ENCODE data around the gene THBS1.

- TF ChIP-seq, protein P1, sequence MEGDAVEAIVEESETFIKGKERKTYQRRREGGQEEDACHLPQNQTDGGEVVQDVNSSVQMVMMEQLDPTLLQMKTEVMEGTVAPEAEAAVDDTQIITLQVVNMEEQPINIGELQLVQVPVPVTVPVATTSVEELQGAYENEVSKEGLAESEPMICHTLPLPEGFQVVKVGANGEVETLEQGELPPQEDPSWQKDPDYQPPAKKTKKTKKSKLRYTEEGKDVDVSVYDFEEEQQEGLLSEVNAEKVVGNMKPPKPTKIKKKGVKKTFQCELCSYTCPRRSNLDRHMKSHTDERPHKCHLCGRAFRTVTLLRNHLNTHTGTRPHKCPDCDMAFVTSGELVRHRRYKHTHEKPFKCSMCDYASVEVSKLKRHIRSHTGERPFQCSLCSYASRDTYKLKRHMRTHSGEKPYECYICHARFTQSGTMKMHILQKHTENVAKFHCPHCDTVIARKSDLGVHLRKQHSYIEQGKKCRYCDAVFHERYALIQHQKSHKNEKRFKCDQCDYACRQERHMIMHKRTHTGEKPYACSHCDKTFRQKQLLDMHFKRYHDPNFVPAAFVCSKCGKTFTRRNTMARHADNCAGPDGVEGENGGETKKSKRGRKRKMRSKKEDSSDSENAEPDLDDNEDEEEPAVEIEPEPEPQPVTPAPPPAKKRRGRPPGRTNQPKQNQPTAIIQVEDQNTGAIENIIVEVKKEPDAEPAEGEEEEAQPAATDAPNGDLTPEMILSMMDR (IDR thresholded peaks at IDR 0.05), result no peak
- no peak for TF ChIP-seq POLR2A (IDR thresholded peaks at IDR 0.05)
Observed at GRCh38 chr15:39642011-39642640, 61.2 kb downstream of the THBS1 start.
